SW480 (cell line): ENCODE results near the gene TUBA4B.

Experiments
- DNase-seq: peaks from one replicate; pipeline ENCODE4 v3.0.0-alpha.2; 2016; ENCODE audit warnings: low spot score

Gene TUBA4B

GRCh38 chr2:219218732-219219701, 34.0 kb upstream of the TUBA4B start, which contains the start of gene ABCB6:
ABCB6 (minus strand) TSS chr2:219218958; CDS start chr2:219218673, 285 bp downstream.
- DNase-seq, result peak; percentile 91

GRCh38 chr2:219219784-219220532, 33.1 kb upstream of the TUBA4B start:
- DNase-seq, result no peak

GRCh38 chr2:219220652-219221402, 32.2 kb upstream of the TUBA4B start:
- DNase-seq, result no peak

- DNase-seq, result no peak
These were observed 31.0 kb upstream of the TUBA4B start for GRCh38 chr2:219221957-219222518.

GRCh38 chr2:219223831-219224610, 29.0 kb upstream of the TUBA4B start:
- no peak for DNase-seq

GRCh38 chr2:219225350-219225749, 27.7 kb upstream of the TUBA4B start:
- DNase-seq, result no peak

GRCh38 chr2:219228041-219228910, 24.8 kb upstream of the TUBA4B start:
- DNase-seq, result no peak

GRCh38 chr2:219228911-219229304, 24.1 kb upstream of the TUBA4B start:
- no peak for DNase-seq

GRCh38 chr2:219229305-219230058, 23.6 kb upstream of the TUBA4B start, which contains the start of the genes ANKZF1 and ATG9A:
ANKZF1 (plus strand) TSS chr2:219229806; CDS start chr2:219230258, 452 bp downstream.
ATG9A (minus strand) TSS chr2:219229636; CDS start chr2:219228024, 1,612 bp downstream.
- peak; percentile 99 for DNase-seq

GRCh38 chr2:219230059-219230540, 22.9 kb upstream of the TUBA4B start:
- peak; percentile 65 for DNase-seq

- no peak for DNase-seq
These were observed 18.7 kb upstream of the TUBA4B start for GRCh38 chr2:219234331-219234730.

GRCh38 chr2:219243291-219243761, 9.7 kb upstream of the TUBA4B start:
- no peak for DNase-seq

- no peak for DNase-seq
These were observed 8.3 kb upstream of the TUBA4B start for GRCh38 chr2:219244789-219245147.

- peak; percentile 83 for DNase-seq
These were observed 7.7 kb upstream of the TUBA4B start, which contains the start of the genes GLB1L and STK16 for GRCh38 chr2:219245148-219245898. GLB1L (minus strand) TSS chr2:219245444; CDS start chr2:219243573, 1,871 bp downstream. STK16 (plus strand) TSS chr2:219245479; CDS start chr2:219246000, 521 bp downstream.

- DNase-seq, result no peak
These were observed 7.2 kb upstream of the TUBA4B start for GRCh38 chr2:219245899-219246230.

GRCh38 chr2:219246559-219246958, 6.5 kb upstream of the TUBA4B start:
- no peak for DNase-seq

- no peak for DNase-seq
These were observed 5.1 kb upstream of the TUBA4B start for GRCh38 chr2:219247678-219248642.
